Left kidney (tissue), 2 donors: ENCODE measurements around the gene CCL14. TPM values are rescaled to one million over a fixed set of nuclear protein-coding genes. Genes with fewer than 3 reads are reported as not detected.
"Not testable (repeated sequence)": the region's sequence is repeated elsewhere in the genome, so short reads cannot be mapped to it uniquely, and the experiment has no call there.

ENCODE experiments used
- DNase-seq: peaks from one replicate; pipeline ENCODE4 v3.0.0-alpha.2; 2013
- polyA plus RNA-seq: library from polyadenylated mRNA; unstranded; fragments of 120-200 nt; gene quantifications from one replicate; pipeline ENCODE4 v1.2.1, GENCODE V29; 2013; ENCODE audit not compliant: insufficient read length

CCL14 gene
- polyA plus RNA-seq, 1 donor = 18.0 TPM

DNA sequence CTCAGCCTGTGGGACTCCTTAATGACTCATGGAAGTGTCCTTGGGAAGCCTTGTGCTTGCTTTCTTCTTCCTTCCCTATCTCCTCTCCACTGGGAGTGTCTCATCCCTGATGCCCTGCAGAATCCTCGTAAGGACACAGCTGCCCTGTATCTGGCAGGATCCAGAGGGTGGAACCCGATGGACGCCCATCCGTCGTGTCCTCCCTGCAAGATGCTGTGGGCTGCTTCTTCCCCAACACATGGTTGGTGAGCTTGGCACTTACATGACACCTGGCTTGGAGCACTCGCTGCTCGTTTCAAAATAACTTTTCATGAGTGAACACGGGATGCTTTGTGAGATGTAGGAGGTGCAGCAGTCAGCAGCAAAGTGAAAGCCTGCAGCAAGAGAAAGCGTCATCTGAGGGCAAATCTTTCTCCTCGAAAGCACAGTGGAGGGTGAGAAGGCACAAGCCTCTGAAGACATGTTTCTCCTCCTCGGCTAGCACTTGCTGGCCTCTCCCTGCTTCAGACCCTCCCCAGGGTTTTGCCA lies 11.6 kb upstream of the CCL14 start:
- DNase-seq = no peak

DNA sequence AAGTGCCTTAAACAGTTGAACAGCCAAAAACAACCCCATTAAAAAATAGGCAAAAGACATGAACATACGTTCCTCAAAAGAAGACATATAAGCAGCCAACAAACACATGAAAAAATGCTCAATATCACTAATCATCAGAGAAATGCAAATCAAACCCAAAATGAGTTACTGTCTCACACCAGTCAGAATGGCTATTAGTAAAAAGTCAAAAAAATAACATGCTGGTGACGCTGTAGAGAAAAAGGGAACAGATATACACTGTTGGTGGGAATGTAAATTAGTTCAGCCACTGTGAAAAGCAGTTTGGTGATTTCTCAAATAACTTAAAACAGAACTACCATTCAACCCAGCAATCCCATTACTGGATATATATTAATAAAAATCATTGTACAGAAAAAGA lies 8.8 kb upstream of the CCL14 start:
- not testable (repeated sequence) for DNase-seq

DNA sequence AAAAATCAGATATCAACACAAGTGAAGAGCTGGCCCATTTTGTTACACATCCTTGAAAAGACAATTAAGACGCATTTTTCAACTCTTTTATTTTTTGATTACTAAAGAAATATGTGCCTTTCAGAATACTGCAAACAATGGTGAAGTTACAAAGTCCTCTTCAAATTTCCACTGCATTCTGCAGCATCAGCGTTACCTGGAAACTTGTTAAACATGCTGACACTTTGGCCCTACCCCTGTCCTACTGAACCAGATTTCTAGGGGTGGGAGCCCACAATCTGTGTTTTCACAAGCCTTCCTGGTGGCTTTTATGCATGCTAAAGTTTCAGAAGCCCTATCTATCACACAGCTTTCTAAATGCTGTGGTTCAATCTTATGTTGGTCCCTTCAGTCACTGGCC lies 4.5 kb upstream of the CCL14 start:
- DNase-seq = no peak

DNA sequence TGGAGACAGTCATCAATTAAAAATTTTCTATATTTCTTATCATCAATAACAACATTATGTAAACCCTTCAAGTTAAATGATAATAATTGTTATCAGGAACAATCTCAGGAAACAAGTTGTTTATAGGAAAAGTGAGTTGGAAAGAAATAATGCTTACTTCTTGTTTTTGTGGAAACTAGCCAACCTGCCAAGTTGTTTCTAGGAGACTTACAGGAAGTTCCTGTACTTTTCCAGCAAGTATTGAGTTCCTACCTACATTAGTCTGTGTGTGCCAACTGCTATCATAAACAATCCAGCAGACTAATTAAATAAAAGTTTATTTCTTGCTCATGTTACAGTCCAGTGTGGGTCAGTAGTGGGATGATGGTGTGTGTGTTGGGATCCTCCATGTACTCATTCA lies 1.6 kb upstream of the CCL14 start:
- DNase-seq = no peak

DNA sequence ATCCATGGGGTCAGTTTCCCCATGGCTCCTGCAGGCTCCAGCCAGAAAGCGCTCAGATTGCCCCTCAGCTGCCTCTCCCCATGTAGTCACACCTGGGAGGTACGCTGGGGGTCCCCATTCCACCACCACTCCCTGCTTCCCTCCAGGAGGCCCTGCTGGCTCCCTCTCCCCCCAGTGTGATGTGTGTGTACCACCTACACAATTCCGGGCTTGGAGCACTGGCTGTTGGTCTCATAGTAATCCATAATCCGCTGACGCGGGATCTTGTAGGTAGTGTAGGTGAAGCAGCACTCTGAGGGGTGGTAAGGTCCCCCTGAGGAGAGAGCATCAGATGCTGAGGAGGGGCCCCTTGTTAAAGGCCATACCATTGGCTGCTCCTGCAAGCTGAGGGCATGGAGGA lies 2.4 kb downstream of the CCL14 start:
- no peak for DNase-seq

DNA sequence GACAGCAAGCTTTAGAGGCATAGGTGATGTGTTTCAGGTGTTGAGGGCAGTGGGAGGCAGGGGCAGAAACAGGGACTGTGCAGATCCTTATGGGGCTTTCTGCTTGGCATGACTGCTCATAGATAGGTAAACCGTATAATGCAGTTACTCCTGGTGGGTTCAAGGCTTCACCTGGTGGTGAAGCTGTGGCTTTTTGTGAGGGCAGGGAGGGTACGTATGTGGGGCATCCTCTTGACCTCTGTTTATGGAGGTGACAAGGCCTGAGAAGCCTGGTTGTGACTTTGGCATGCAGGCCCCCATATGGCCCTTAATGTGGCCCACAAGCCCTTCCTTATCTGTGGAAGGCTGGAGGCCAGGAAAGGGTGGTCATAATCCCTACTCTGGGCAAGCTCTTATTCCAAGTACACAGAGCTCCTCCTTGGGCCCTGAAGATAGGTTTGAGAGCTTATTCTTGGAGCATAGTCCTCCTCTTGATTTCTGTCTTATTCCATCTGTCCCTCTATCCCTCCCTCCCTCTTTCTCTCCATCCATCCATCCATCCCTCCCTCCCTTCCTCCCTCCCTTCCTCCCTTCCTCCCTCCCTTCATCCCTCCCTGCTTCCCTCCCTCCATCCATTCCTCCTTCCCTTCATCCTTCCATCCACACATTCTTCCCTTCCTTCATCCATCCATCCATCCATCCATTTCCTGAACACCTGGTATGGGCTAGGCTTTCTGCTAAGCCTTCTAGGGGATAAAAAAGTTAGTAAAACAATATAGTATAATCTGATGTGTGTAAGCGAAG lies 3.9 kb downstream of the CCL14 start:
- DNase-seq = no peak

DNA sequence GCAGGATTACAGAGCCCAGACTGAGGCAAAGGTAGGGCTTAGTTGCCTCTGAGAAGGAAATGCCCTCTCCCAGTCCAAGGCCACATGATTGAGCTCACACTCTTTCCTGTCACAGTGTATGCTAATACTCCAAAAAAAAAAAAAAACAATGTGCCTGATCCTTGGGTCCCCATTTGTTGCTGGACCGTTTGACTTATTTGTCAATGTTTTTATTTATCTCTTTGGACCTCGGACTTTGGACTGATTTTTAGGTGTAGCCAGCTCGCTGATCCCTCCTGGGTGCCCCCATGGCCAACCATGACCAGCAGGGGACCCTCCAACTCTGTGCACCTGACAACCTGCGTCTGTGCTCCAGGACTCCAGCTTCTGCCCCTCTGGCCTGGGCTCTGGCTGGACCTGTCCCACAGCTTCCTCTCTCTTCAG lies 4.6 kb downstream of the CCL14 start:
- DNase-seq = no peak

DNA sequence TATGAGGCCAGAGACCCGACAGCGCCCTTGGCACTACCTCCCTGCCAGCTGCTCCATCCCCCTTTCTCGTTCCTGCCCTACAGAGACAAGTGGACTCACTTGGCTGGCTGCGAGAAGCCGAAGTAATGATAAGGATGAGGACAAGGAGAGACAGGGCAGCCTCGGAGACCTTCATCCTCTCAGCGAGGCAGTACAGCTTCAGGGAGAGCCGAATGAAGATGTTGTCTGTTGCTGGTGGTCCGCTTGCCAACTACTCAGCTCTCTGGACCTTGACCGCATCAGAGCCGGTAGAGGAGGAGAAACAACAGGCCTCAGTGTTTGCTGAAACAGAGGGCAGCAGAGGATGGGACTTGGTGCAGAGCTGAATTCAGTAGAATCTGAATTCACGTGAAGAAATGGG lies 5.3 kb downstream of the CCL14 start, which contains the start of gene CCL16:
Gene CCL16, minus strand, starts transcription at position 252 of the 400 bp plus-strand sequence. Its CDS starts 77 bp downstream, at position 175.
- no peak for DNase-seq

DNA sequence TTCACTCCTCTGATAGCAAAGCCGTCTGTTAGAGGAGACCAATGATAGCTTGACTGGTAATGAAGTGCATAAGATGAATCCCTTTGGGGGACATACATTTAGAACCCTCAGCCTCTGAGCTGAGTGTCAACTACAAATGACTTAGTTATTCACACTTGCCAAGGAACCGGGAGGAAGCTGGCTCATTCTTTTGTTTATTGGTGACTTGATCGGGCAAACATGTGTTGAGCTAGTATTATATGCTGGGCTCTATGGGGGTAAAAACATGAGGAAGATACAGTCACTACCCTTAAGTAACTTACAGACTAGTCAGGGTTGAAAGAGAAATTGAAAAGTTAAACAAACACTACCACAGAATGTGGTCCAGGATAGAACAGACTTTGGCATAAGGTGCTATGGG lies 8.2 kb downstream of the CCL14 start:
- DNase-seq = no peak

DNA sequence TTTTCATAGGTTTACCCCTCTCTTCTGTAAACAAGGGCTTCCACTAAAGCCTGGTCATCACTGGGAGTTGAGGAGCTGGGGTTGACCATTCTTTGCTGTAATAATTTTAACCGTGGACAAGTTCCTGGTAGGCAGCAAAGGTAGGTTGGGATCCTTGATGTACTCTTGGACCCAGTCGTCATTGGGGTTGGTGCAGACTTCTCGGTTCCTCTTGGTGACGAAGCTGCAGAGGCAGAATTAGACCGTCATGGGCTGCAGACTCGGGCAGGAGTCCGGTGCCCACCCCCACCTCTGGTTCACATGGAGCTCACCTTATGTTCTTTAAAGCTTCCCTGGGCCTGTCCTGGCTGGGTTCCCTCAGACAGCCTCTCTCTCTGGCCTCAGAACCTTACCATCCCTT lies 9.0 kb downstream of the CCL14 start:
- no peak for DNase-seq

DNA sequence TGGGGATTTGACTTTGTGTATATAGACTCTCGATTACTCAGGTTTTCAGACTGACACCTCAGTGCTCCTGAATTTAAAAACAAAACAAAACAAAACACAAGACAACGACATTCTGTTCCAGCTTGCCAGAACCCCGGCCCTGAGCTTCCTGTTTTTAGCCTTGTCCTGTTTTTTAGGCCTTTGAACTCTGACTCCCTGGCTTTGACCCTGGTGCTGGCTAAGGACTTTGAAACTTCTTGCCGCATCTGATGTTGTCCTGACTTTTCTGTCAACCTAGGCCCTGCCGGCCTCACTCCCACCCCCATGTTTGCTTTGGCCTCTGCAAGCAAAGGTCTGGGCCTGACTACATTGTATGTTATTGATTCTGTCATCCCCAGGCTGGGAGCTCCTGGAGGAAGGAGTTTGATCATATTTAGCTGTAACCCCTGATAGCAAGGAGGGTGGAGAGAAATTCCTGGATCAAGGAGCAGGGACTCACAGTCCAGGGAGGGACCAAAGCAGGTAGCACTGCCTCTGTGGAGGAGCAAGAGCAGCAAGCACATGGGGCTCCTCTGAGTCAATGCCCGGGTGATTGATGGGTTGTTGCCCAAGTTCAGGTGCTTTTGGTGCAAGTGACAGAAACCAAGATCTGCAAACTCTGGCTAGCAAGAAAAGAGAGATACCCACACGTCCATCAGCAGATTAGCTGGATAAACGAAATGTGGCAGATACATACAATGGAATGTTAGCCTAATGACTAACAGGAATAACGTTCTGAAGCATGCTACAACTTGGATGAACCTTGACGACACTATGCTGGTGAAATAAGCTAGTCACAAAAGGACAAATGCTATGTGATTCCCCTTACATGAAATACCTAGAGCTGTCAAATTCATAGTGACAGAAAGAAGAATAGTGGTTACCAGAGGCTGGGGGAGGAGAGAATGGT lies 12.9 kb downstream of the CCL14 start:
- no peak for DNase-seq

DNA sequence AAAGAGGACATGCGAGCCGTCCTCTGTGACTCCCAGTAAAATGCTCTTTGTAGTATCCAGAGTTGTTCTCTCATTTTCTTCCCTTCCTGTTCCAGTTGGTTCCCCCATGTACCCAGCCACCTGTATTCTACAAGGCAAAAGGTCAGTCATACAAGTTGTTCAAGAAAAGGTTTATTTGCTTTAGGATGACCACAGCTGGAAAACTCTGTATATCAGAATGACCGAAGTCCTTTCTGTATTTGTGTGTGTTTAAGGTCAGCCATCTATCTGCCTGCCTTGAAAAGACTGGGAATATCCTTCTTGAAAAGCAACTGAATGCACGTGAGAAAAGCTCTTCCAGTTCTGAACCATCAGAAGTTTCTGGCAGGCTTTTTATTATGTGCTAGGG lies 13.6 kb downstream of the CCL14 start:
- no peak for DNase-seq

DNA sequence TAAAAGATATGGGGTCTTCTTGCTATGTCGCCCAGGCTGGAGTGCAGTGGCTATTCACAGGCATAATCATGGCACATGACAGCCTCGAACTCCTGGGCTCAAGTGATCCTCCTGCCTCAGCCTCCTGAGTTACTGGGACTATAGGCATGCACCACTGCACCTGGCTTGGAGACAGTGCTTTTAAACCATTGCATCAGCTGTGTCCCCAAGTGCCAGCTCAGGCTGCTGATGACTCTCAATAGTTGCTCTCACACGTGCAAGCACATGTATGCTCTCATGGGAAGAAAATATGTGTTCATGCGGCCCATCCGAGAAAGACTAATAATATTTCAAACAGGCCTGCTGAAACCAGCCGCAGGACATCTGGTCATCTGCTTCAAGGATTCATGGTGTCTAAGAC lies 14.0 kb downstream of the CCL14 start:
- DNase-seq = no peak

DNA sequence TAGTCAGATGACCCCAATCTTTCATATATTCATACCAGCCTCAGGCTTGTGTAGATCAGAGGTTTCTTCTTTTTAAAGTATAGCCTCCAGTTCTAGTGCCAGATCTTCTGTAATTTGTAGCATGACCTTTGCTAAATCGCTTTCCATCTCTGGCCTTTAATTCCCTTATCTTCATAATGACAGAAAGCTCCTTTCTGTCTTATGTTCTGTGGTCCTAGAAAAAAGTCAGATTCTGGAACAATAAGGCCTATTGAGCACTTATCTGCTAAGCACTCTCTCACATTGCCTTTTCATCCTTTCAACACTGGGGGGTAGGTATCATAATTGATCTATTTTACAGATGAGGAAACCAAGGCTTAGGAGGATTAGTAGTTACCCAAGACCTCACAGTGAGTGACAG lies 14.5 kb downstream of the CCL14 start:
- no peak for DNase-seq

DNA sequence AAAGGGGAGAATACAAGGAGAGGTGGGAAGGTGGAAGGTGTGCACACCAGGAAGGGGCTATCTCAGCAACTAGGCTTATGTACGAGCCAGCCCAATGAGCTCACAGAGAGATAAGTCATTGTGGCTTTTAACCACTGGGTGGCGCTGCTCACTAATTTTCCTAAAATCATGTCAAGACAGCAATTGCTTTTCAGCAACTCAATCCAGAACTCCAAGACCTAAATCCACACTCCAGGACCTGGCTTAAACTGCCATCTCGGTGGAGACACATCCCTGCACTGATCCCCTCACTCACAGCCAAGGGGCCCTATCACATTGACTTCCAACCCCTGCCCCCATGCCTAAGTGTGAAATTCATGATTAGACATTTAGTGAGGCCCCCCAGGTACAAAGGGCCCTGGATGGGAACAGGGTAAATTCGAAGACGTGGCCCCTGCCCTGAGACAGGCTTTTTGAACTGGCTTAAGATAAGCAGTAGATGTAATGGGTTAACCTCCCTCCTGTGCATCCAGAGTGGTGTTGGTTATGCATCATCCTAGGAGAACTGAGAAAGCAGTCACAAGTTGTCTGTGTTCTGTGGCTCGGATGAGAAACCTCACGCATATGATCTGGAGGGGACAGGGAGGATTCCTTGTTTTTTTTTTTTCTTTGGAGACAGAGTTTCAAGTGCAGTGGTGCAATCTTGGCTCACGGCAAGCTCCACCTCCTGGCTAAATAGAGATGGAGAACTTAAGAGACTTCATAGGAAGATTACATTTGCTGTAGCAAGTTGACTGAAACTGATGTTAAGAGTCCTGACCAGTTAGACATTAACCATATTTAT lies 16.8 kb downstream of the CCL14 start:
- peak; percentile 89 for DNase-seq

DNA sequence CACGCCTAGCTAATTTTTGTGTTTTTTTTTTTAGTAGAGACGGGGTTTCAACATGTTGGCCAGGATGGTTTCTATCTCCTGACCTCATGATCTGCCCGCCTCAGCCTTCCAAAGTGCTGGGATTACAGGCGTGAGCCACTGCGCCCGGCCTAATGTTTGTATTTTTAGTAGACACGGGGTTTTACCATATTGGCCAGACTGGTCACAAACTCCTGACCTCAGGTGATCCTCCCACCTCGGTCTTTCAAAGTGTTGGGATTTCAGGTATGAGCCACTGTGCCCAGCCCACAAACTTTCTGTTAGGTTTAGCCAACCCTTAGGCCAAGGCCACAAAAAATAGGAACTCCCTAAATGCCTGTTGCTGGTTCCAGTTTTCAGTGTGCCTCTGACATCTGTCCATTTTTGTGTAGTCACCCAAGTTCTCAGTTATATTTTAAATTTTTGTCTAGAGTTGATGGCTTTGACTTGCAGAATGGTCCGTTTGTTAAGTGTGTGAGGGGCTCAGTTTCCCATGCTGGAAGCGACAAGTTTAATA lies 17.9 kb downstream of the CCL14 start:
- DNase-seq = no peak

DNA sequence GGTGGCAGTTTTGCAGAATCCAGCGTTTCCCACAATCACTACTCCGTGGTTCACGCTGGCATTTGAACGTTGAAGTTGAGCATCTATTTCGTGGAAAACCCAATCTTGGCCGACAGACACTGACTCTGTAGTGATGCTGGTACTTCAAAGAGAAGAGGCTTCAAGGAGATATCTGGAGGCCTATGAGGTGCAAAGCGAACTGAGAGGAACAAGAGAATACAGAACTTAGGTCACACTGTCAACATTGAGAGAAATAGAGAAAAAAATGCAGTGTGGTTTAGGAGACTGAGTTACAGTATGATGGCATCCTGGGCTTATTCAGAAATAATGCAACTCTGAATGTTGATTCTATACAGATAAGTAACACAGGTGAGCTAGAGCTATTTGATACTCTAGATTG lies 21.3 kb downstream of the CCL14 start:
- DNase-seq = no peak

DNA sequence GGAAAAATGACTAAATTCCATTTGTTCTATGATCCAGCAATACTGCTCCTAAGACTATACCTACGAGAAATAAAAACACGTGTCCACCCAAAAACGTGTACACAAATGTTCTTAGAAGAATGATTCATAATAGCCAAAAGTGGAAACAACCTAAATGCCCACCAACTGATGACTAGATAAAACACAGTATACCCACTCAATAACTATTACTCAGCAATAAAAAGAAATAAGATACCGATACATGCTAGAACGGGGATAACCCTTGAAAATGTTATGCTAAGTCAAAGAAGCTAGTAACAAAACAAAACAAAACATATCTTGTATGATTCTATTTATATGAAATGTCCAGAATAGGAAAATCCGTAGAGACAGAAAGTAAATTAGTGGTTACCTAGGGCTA lies 22.9 kb downstream of the CCL14 start:
- no peak for DNase-seq

DNA sequence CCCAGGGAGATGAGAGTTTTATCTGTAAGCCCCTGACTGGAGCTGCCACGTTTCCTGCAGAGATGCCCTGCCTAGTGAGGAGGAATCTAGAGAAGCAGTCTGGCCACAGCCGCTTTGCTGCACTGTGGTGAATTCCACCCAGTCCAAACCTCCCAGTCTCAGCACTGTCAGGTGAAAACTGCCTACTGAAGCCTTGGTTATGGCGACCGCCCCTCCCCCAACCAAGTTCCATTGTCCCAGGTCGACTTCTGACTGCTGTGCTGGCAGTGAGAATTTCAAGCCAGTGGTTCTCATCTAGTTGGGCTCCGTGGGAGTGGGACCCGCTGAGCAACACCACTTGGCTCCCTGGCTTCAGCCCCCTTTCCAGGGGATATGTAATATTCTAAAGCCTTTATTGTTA lies 32.8 kb downstream of the CCL14 start:
- no peak for DNase-seq

DNA sequence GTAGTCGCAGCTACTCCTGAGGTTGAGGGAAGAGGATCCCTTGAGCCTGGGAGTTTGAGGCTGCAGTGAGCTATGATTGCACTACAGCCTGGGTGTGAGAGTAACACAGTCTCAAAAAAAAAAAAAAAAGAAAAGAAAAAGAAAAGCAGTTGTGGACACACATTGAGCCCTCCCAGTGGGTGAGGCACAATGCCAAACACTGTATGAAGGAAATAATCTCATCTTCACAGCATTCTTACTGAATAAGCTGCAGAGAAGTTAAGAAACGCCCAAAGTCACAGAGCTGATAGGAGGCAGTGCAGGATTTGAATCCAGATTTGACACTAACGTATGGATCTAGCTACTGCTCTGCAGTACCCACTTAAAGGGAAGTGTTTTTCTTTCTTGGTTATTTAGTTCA lies 37.1 kb downstream of the CCL14 start:
- no peak for DNase-seq

DNA sequence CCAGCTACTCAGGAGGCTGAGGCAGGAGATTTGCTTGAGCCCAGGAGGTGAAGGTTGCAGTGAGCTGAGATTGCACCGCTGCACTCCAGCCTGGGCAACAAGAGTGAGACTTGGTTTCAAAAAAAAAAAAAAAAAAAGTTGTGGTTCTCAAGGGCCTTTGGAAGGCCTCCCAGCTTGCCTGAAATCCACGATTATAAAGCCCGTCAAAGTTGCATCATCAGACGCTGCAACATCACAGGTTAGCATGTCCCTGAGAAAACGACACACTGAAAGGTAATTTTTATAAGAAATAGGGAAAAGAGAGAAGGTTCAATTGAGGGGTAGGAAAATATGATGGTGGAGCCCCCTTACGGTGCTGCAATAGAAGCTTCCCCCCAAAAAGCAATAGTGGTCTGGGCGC lies 38.4 kb downstream of the CCL14 start:
- no peak for DNase-seq

DNA sequence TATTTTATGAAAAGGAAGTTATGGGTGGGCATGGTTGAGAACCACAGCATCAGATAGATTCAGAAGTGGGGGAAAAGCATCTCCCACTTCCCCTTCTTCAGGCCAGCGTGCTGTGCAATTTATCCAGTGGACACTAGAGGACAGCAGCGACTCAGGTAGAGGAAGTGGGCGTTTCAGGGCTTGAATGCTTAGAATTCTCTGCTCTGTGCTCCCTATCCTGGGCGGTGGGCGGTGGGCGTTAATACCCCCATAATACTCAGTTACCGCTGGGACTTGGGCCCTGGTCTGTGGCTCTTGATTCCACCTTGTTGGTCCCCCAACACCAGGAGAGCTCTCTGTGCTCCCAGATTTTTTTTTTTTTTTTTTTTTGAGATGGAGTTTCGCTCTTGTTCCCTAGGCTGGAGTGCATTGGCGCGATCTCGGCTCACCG lies 39.4 kb downstream of the CCL14 start:
- DNase-seq = peak; percentile 53
